T-helper 2 cell treated with Interferon-gamma antibody and Interleukin-4, amounts not matched to agents 5 μg/mL and 100 μg/mL, for 36 hours (primary cell): ENCODE measurements around the gene CYFIP2.
"Not testable (repeated sequence)": the region's sequence is repeated elsewhere in the genome, so short reads cannot be mapped to it uniquely, and the experiment has no call there.

Source experiments
- DNase-seq: peaks from one replicate; pipeline ENCODE4 v3.0.0; 2021; ENCODE audit warnings: low spot score
- H3K27ac Mint-ChIP-seq: one replicate; pipeline ENCODE4 v1.8.0; 2021; ENCODE audit warnings: mild to moderate bottlenecking, mixed read lengths
- H3K27me3 Mint-ChIP-seq: one replicate; pipeline ENCODE4 v1.8.0; 2021; ENCODE audit warnings: low read depth, mixed read lengths
- H3K36me3 Mint-ChIP-seq: one replicate; pipeline ENCODE4 v1.8.0; 2021; ENCODE audit warnings: low read depth, mixed read lengths
- H3K4me1 Mint-ChIP-seq: one replicate; pipeline ENCODE4 v1.8.0; 2021; ENCODE audit warnings: low read depth, mixed read lengths
- H3K4me3 Mint-ChIP-seq: one replicate; pipeline ENCODE4 v1.8.0; 2022; ENCODE audit warnings: mild to moderate bottlenecking, moderate library complexity, mixed read lengths
- H3K9me3 Mint-ChIP-seq: one replicate; pipeline ENCODE4 v1.8.0; 2021; ENCODE audit warnings: mixed read lengths

CYFIP2 gene

GRCh38 chr5:157381746-157382145, 115.8 kb downstream of the CYFIP2 start:
- no peak for DNase-seq
- no peak overlapping the region for H3K4me3 Mint-ChIP-seq
- no peaks in the 10 kb centered on the region for H3K27me3 Mint-ChIP-seq
- no peak overlapping the region for H3K27ac Mint-ChIP-seq
- no peaks in the 10 kb centered on the region for H3K9me3 Mint-ChIP-seq
- H3K36me3 Mint-ChIP-seq, result peaks cover 58% of the 10 kb centered on the region
- peaks cover 4% of the 10 kb centered on the region for H3K4me1 Mint-ChIP-seq

DNA sequence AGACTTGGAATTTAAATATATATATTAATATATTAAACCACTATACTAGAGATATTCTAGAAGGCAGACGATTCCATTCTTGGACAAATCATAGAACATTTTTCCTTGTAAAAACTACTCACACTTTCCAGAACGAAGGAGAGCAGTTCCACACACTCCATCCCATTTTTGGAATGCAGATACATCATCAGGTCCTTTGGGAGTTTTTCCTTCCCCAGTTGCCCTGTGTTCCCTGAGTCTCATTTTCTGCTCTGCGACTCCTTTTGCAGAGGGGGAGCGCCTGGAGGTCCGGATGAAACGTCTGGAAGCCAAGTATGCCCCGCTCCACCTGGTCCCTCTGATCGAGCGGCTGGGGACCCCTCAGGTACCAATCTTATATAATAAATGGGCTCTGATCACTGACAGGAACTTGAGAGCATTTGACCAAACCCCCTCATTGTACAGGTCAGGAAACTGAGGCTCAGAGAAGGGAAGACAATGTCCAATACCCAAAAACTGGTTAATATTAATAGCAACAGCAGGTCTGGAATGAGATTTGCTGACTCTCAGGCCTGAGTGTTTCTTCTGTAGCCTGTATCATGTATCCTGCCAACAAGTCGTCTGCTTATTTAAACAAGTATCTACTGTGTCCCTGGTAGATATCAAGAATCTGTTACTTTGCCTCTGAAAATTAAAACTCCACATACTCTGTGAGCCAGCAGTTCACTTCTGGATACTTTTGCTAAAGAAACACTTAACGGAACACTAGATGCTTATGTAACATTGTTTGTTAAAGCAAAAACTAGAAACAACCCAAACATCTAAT, 117.3 kb downstream of the CYFIP2 start:
- no peaks in the 10 kb centered on the region for H3K9me3 Mint-ChIP-seq
- H3K27me3 Mint-ChIP-seq, result no peaks in the 10 kb centered on the region
- no peak for DNase-seq
- peaks cover 58% of the 10 kb centered on the region for H3K36me3 Mint-ChIP-seq
- H3K4me3 Mint-ChIP-seq, result no peak overlapping the region
- no peak overlapping the region for H3K27ac Mint-ChIP-seq
- peaks cover 2% of the 10 kb centered on the region for H3K4me1 Mint-ChIP-seq

- Mint-ChIP-seq H3K4me3 (no peak overlapping the region), H3K27ac (no peak overlapping the region), H3K9me3 (no peaks in the 10 kb centered on the region), H3K4me1 (peaks cover 6% of the 10 kb centered on the region), H3K36me3 (peaks cover 60% of the 10 kb centered on the region), H3K27me3 (no peaks in the 10 kb centered on the region)
- DNase-seq, result no peak
Measured at GRCh38 chr5:157384971-157385709, 119.2 kb downstream of the CYFIP2 start.

- peaks cover 11% of the 10 kb centered on the region for H3K4me1 Mint-ChIP-seq
- no peaks in the 10 kb centered on the region for H3K9me3 Mint-ChIP-seq
- no peak for DNase-seq
- H3K27ac Mint-ChIP-seq, result no peak overlapping the region
- no peaks in the 10 kb centered on the region for H3K27me3 Mint-ChIP-seq
- no peak overlapping the region for H3K4me3 Mint-ChIP-seq
- peaks cover 69% of the 10 kb centered on the region for H3K36me3 Mint-ChIP-seq
Measured at GRCh38 chr5:157387041-157387563, 121.2 kb downstream of the CYFIP2 start.

DNA sequence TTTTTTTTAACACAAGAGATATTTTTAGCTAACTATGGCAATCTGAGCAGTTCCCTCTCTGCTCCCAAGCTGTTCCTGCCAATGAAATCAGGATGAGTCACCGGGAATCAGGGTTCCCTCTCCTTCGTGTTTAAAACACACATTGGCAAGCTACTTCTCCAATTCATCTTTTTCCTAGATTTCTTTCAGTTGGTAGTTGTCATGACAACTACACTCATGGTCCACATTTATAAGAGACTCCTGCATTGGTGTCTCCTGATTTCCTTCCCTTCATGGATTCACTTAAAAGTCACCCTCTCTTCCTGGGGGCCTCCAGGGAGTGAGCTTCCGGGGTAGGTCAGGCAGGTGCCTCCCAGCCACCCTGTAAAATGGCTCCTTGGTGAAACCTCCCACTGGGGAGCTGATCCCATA, 121.8 kb downstream of the CYFIP2 start:
- DNase-seq, result no peak
- Mint-ChIP-seq H3K4me3 (no peak overlapping the region), H3K4me1 (peaks cover 11% of the 10 kb centered on the region), H3K9me3 (no peaks in the 10 kb centered on the region), H3K36me3 (peaks cover 70% of the 10 kb centered on the region), H3K27me3 (no peaks in the 10 kb centered on the region), H3K27ac (peak overlapping the region; percentile 55)

DNA sequence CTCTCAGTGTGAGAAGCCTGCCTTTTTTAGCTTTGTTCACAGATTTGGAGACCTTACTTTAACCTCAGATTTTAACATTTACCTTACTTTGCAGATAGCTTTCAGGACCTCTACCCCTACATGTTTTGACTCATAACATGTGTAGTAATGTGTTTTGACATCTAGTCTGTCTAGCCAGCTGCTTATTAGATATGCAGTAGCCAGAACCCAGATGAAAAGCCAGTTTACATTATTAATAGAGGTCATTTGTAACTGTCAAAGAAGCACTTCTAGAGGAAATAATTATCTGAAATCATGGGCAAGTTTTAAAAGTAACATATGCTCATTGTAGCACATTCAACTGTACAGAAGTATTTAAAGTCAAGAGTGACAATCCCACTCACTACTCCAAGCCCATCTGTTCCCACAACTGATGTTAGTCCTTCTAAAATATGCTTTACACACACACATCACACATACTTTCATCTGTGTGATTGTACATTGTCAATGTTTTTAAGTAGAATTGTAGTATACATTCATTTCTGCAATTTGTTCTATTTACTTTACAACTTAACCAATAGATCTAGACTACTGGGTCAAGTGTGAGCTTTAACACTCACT, 122.3 kb downstream of the CYFIP2 start:
- Mint-ChIP-seq H3K36me3 (peaks cover 72% of the 10 kb centered on the region), H3K4me3 (no peak overlapping the region)

GRCh38 chr5:157389103-157389502, 123.2 kb downstream of the CYFIP2 start:
- H3K4me3 Mint-ChIP-seq, result no peak overlapping the region
- peaks cover 71% of the 10 kb centered on the region for H3K36me3 Mint-ChIP-seq
- H3K4me1 Mint-ChIP-seq, result peaks cover 11% of the 10 kb centered on the region
- H3K9me3 Mint-ChIP-seq, result no peaks in the 10 kb centered on the region
- H3K27me3 Mint-ChIP-seq, result no peaks in the 10 kb centered on the region
- no peak overlapping the region for H3K27ac Mint-ChIP-seq
- no peak for DNase-seq

More for the DNA sequence above, 122.3 kb downstream of the CYFIP2 start:
- Mint-ChIP-seq H3K9me3 (no peaks in the 10 kb centered on the region), H3K4me1 (peaks cover 11% of the 10 kb centered on the region), H3K27me3 (no peaks in the 10 kb centered on the region), H3K27ac (peak overlapping the region; percentile 55)
- no peak for DNase-seq

GRCh38 chr5:157390133-157390532, 124.2 kb downstream of the CYFIP2 start:
- no peaks in the 10 kb centered on the region for H3K9me3 Mint-ChIP-seq
- no peak for DNase-seq
- peaks cover 11% of the 10 kb centered on the region for H3K4me1 Mint-ChIP-seq
- peaks cover 72% of the 10 kb centered on the region for H3K36me3 Mint-ChIP-seq
- no peak overlapping the region for H3K4me3 Mint-ChIP-seq
- H3K27me3 Mint-ChIP-seq, result no peaks in the 10 kb centered on the region
- H3K27ac Mint-ChIP-seq, result peak overlapping the region; percentile 83

GRCh38 chr5:157390551-157391297, 124.8 kb downstream of the CYFIP2 start:
- Mint-ChIP-seq H3K9me3 (no peaks in the 10 kb centered on the region), H3K27me3 (no peaks in the 10 kb centered on the region), H3K4me3 (no peak overlapping the region), H3K27ac (peak overlapping the region; percentile 83), H3K36me3 (peaks cover 67% of the 10 kb centered on the region), H3K4me1 (peaks cover 11% of the 10 kb centered on the region)
- DNase-seq, result peak; percentile 77

DNA sequence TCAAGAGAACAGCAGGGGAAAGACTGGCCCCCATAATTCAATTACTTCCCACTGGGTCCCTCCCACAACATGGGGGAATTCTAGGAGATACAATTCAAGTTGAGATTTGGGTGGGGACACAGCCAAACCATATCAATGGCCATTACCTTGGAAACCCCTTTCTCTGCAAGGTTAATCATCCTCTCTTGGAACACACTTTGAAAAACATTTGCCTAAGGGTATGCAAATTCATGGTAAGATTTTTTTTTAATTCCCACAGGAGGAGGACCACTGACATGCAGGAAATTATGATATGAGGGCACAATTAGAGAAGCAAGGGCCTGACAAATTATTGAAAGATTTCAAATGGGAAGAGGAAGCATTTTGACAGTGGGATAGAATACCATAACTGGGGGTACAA, 132.4 kb downstream of the CYFIP2 start:
- H3K27ac Mint-ChIP-seq, result no peak overlapping the region
- H3K4me3 Mint-ChIP-seq, result no peak overlapping the region
- DNase-seq, result no peak
- H3K27me3 Mint-ChIP-seq, result no peaks in the 10 kb centered on the region
- H3K36me3 Mint-ChIP-seq, result peaks cover 11% of the 10 kb centered on the region
- peaks cover 10% of the 10 kb centered on the region for H3K4me1 Mint-ChIP-seq
- peaks cover 6% of the 10 kb centered on the region for H3K9me3 Mint-ChIP-seq

DNA sequence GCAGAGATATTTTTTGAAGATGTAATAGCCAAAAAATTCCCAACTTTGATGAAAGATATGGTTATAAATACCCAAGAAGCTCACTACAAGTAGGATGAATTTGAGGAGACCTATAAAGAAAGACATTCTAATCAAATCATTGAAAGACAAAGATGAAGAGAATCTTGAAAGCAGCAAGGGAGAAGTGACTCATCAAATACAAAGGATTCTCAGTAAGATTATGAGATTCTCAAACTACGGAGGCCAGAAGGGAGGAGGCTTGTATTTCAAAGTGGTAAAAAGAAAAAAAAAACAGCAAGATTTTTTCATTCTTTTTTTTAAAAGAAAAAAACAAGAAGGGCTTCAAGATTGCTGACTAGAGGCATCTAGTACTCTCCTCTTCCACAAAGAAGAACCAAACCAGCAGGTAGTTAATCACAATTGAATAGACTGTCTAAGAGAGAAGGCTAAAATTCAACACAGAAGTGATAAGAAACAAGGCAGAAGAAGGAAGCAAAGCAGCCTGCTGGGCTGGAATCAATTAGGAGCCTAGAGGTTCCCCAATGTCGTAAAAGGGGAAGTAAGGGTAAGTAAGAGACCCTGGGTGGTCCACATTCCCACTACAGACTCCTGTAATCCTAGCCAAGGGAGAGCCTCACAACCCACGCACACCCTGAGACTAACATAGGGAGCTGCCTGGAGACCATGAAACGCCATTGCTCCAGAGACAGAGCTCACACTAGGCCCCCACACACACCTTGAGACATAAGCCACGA, 135.0 kb downstream of the CYFIP2 start:
- no peak for DNase-seq
- Mint-ChIP-seq H3K27ac (no peak overlapping the region), H3K9me3 (peaks cover 16% of the 10 kb centered on the region), H3K4me3 (no peak overlapping the region), H3K27me3 (peaks cover 4% of the 10 kb centered on the region), H3K4me1 (peaks cover 10% of the 10 kb centered on the region), H3K36me3 (peaks cover 3% of the 10 kb centered on the region)

DNA sequence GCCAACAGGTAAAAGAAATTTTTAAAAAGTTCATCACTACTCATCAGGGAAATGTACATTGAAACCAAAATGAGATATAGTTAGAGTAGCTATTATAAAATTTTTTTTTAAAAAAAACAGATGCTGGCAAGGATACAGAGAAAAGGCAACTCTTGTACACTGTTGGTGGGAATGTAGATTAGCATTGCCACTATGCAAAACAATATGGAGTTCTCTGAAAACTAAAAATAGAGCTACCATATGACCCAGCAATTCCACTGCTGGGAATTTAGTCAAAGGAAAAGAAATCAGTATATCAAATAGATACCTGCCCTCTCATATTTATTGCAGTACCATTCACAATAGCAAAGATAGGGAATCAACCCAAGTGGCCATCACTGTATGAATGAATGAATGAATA, 149.9 kb downstream of the CYFIP2 start:
- Mint-ChIP-seq H3K27ac (no peak overlapping the region), H3K27me3 (peaks cover 42% of the 10 kb centered on the region), H3K4me1 (no peaks in the 10 kb centered on the region), H3K9me3 (peaks cover 11% of the 10 kb centered on the region), H3K36me3 (no peaks in the 10 kb centered on the region), H3K4me3 (no peak overlapping the region)
- DNase-seq, result no peak

- H3K4me3 Mint-ChIP-seq, H3K27ac Mint-ChIP-seq, H3K4me1 Mint-ChIP-seq, DNase-seq, H3K9me3 Mint-ChIP-seq, H3K36me3 Mint-ChIP-seq: not testable (repeated sequence)
- peaks cover 23% of the 10 kb centered on the region for H3K27me3 Mint-ChIP-seq
Measured at GRCh38 chr5:157419521-157419920, 153.6 kb downstream of the CYFIP2 start.
